Daoy (cell line): ENCODE data around the gene MBOAT2. TPM values are rescaled to one million over a fixed set of nuclear protein-coding genes. Genes with fewer than 3 reads are reported as not detected.

Experiments used
- DNase-seq: peaks from one replicate; pipeline ENCODE4 v3.0.0-alpha.2; 2015; ENCODE audit warnings: low read depth
- total RNA-seq: library from RNA; depleted of rRNA; stranded (reverse); fragments of >200 nt; shearing (Covaris generic); gene quantifications from 2 replicates; pipeline ENCODE4 v1.2.3, GENCODE V29; 2014

Gene MBOAT2
- total RNA-seq, 1 experiment from 2014 or later: 21.0 TPM

DNA sequence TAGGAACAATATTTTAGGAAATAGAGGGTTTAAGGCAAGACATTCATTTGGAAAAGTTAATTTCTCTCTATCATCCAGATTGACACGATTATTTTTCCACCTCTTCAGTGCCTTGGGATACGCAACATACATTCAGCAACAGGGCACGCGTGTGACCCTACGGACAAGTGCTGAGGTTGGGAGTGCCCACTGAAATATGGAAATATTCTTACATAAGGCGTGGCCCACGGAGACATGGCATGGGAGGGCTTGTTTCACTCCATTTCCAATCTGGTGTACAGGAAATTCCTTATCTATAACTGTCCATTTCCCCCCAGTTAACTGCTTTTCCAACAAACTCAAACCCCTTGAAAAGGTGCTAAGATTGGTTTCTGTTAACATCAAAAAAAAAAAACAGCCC is 145.2 kb downstream of the MBOAT2 start:
- no peak for DNase-seq

DNA sequence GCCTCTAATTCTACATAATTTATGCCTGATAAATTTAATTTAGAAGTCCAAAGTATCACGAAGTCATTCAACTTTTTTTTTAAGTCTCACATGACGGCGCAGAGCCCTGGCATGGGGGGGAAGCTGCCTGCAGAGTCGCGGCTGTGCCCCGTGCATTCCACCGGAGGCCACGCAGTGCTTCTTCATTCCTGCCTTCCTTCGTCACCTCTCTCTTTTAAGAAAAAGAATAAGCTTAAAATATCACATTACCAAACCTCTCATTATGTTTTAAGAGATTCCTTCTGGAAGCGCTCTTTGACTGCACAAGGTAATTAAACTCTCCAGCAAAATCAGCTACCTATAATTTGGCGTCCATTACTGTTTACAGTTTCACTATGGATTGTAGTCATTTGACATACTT is 145.8 kb downstream of the MBOAT2 start:
- DNase-seq: no peak

DNA sequence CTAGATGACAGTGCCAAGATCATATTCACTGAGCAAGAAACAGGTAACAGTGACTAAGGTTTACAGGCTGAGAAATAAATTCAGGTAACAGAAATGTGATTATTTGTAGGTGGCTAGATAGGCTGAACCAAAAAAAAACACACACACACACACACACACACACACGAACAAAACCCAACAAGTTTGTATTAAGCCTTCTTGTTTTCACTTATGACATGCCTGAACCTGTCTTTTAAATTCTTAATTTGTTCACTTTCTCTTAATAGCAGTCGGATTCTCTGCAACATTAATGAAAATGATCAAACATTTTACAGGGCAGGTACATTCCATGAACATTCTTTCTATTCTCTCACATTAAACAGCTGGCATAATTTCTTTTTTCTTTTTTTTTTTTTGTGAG is 147.3 kb downstream of the MBOAT2 start:
- no peak for DNase-seq

DNA sequence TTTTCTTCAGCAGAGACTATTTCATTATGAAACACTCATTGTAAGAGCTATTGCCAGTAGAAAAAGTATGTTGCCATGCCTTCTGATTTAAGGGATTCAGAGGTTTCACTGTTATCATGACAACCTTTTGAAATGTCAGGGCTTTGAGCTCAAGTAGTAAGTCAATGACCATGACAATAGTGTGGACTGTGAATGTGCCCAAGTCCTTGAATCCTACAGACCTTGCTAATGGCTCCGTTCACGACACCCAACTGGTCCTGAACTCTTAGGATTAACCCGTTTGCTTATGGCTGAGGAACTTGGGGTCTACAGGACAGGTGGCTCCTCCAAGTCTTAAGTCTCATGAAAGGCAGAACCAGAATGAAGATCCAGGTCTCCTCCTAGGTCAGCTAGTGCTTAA is 148.5 kb downstream of the MBOAT2 start:
- DNase-seq: no peak

DNA sequence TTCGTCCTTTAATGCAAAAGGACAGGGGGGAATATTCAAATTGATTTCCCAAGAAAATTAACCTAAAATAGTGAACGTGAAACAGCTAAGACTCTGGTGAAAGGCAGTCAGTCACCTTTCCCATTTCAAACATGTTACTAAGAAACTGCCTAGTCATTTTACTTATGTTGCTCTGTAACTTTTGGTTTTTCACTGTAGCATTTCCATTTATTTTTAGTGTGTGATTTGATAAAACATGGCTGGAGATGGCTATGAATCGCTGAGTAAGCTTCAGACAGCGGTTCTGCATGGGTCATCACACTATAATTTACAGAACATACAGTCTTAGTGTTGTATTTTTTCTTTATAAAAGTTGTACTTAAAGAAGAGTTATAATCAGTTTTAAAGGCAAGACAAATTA is 150.1 kb downstream of the MBOAT2 start:
- no peak for DNase-seq

DNA sequence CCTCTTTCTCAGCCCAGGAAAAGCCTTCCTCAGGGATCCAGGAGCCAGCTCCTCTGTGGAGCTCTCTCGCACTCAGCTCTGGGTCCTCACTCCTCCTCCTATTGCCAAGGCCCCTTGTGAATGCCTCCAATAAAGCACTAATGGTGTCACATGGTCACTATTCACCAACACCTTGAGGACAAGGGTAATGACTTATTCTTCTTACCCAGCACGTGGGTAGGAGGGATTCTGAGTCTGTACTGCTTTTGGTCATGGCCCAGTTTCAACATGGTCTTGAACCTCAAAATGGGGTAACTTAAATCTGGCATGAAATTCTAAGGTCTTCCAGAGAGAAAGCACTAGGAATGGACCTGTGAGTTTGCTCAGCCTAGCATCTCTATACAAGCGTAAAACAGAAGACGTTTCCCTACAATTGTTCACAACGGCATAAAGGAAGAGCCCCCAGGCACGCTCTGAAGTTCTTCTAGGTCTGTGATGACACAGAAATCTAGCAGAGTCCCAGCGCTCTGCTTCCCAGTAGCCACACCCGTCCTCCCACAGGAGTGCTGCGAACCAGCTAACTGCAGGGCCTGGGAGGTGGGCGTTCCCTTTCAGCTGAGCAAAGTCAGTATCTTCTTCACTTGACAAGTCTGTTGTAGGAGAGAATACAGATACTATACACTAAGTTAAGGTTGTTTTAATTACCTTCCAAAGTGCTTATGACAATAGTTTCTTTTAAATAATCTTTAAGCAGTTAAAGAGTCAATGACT is 151.5 kb downstream of the MBOAT2 start:
- DNase-seq: no peak

DNA sequence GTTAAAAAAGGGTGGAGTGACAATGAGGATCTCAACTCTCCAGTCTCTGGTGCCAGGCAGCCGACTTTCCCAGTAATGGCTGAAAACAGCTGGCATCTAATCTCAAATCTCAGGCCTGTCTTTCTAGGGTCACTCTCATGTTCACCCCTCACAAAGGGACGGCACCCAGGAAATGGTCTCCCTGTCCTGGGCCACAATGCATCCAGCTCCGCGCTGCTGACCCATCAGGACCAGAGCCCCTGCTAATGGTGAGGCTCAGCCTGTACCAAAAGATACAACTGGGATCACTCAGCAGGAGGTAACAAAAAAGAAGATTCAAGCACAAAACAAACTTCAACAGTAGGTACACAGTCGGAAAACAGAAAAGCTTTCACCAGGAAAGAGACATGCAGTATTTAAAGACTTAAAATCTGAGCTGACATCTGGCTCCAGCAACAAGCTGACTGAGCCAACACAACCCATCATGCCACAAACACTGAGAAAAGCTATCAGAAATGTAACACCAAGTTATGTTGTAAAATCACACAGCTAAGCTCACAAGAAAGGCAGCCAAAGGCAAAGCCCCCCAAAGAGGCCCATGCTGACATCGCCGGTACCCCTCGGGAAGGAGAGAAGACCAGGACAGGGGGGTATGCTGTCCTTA is 152.5 kb downstream of the MBOAT2 start:
- DNase-seq: no peak

DNA sequence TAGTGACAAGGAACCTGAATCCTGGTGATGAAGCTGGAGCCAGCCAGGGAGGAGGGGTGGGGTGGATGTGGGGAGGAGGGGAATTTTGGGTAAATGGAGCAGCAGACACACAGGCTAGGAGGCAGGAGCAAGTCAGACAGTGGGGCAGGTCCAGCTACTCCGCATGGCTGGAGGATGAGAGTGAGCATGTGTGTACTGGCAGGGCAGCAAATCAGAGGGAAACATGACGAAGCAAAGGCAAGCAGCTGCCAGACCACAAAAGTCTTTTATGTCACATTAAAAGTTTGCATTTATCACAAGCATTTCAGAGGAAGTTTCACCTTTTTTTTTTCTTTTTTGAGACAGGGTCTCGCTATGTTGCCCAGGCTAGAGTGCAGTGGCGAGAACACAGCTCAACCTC is 154.2 kb downstream of the MBOAT2 start:
- peak; percentile 28 for DNase-seq

DNA sequence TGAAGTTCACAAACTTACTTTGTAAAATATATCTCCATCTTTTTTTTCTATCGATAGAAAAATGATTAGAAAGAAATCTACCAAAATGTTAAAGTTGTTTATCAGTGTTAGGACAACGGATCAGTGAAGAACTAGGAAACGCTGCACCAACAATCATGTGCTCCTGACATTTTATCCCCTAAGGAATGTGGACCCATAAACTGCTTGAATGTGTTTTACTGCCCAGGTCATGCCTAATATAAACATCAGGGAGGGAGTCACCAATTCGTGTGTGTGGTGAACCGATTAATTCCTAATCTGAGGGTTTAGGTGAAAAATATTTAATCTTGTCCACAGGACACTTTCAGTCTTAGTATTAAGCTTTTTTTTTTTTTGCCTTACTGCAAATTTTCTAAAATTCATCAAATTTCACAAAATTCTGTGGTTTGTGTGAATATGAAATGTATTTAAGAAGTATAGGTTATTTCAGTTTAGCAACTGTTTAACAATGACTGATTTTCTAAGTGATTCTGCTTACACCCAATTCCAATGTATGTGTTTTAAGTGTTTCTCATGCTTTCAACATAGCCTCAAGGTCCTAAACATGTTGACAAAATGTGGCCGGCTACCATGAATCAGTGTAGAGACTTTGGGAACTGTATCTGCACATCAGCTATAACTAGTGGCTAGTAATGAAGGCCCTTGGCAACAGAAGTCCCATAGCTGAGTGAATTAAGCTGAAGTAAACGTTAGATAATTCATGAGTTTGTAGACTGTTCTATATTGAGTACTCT is 155.0 kb downstream of the MBOAT2 start:
- no peak for DNase-seq

DNA sequence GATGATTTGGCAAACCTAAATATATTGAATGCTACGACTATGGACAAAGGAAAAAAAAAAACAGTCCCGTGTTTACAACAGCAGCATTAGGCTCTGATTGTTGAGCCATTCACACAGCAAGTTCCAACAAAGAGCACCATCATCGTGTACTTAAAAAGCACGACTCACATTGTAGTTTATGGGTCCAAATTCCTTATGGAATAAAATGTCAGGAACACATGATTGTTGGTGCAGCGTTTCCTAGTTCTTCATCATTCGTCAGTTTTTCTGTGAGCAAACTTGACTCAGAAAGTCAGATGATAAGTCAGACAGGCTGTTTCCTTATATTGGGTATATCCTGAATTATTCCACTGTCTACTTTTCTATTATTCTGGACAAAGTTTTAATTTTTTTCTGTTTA is 156.1 kb downstream of the MBOAT2 start:
- DNase-seq: no peak

DNA sequence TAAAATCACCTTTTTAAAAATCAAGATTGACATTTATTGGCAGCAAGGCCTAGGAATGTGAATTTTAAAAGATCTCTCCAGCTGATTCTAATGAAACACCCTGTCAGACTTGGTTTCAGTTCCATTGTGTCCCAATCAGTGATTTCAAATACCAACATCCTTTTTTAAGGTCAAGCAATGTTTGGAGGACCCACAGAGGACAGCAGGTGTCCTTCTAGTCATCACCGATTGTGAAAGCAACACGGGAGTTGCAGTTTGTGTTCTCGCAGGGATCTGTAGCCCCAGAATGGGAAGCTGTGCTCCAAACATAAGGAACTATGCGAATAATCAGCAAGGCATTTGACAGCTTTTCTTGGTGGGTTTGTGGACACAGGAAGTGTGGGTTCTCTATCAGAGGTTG is 161.6 kb downstream of the MBOAT2 start:
- DNase-seq: no peak

DNA sequence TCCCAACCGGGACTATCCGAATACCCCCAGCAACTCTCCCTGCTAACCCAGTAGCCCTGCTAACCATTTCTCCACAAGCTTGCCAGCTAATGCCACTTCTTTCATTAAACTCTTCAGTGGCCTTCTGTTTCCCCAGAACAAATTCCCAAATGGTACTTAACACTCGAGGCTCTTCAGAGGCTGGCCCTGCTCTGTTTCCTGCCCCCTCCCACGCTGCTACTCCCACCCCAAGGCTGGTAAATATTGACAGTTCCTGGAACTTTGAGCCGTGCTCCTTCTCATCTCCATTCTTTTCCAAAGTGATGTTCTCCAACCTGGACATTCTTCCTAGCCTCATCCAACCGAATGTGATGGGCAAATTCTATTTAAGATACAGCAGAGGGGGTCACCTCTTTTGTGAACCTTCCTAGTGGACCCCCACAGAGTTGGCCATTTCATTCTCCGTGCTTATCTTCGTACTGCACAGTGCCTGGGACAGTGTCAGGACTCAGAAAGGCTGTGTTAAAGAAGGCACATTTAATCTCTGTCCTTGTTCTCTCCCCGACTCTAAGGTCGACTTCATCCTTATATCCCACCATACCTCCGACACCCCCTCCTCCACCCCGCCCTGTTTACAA is 162.9 kb downstream of the MBOAT2 start:
- DNase-seq: no peak

DNA sequence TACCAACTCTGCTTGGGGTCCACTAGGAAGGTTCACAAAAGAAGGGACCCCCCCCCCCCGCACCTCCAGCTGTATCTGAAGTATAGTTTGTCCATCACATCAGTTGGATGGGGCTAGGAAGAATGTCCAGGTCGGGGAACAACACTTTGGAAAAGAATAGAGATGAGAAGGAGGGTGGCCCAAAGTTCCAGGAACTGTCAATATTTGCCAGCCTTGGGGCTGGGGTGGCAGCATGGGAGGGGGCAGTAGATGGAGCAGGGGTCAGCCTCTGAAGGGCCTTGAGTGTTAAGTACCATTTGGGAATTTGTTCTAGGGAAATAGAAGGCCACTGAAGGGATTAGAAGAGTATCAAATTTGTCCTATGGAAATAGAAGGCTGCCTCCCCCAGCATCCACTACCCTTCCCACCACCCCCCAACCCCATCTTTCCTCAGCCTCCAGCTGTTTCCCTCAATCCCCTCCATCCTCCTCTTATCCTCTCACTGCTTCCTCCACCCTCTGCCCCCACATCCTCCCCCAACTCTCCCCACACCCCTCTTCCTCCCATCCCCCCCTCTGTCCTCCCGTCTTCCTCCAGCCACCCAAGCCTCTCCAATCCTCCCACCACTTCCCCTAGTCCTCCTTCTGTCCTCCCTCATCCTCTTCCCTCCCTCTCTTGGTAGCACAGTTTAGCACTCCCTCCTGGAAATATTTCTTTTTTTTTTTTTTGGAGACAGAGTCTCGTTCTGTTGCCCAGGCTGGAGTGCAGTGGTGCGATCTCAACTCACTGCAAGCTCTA is 164.1 kb downstream of the MBOAT2 start:
- DNase-seq: no peak

DNA sequence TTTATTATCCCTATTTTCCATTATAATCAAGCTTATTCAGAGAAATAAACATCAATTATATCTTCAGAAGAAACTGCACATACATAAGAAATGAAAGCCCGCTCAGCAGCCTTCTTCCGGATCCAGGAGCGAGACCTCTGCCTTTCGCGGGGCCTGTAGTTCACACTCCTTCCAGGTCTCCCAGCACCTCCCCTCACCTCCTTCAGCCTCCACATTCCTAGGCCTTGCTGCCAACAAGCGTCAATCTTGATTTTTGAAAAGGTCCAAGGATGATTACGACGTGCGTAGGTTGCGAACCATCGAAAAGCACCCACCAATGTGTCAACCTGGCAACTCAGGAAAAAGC is 165.7 kb downstream of the MBOAT2 start:
- no peak for DNase-seq

DNA sequence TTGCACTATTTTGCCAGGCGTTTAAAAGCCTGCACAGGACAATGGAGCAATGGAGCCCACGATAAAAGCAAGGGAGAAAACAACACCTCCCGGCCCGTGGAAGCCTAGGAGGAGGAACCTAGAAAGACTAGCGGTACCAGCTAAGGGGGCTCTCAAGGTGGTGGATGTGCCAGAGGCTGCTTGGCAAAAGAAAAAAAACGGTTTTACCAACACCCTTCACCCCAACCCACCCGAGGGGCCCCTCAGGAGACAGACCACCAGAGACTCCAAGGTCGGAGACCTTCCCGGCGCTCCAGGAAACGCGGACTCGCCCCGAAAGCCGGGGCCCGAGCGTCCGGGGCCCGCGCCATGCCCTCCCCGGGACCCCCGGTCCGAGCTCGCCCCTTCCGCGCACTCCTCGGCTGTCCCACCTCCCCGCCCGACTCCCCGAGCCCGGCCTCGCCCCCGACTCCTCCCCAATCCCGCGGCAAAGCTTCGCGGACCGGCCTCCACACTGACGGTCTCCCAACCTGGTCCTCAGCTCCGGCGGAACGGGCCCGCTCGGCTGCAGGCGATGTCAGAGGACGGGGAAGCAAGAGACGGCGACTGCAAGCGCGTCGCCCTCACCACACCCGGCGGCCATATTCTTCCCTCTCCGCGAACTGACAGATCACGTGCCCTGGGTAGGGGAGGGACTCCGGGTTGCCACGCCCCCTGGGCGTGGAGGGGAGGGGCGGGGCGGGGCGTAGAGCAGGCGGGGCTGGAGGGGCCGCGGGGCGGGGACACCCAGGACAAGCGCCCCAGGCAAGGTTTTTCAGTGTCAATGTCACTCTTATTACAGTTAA is 166.3 kb downstream of the MBOAT2 start, which contains the start of gene KIDINS220:
Gene KIDINS220, minus strand, starts transcription at position 643 of the 824 bp plus-strand sequence. CDS start 10,520 bp downstream, outside the sequence.
- peak; percentile 88 for DNase-seq

DNA sequence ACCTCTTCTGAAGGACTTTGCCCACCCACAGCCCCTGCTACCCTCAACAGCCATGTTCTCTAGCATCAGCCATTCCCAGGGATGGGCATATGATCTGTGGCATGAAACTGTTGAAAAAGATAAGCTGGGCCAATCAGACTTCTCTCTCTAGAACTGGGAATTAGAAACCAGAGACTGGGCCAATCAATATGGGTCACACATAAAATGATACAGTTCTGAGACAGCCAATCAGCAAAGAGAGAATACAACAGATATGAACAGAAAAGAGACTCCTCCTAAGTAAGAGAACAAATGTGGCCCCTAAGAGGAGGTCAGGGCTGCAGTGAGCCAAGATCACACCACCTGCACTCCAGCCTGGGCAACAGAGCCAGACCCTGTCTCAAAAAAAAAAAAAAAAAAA is 168.2 kb downstream of the MBOAT2 start:
- no peak for DNase-seq

DNA sequence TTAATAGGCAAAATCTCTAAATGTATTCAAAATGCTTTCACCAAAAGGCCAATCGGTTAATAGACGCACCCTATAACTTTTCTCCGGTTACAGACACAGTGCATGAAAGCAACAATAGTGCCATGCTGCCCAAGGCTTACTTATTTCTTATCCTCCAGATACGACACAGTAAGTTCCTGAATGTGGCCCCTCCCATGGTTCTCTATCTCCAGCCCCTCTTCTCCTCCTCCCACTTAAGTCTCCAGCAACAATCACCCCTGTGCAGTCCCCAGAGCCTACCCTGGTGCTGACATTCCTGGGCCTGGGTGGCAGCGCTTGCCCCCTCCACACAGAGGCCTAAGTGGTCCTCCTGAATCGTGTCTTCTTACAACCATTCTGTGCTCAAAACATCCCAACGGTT is 169.6 kb downstream of the MBOAT2 start:
- DNase-seq: no peak

DNA sequence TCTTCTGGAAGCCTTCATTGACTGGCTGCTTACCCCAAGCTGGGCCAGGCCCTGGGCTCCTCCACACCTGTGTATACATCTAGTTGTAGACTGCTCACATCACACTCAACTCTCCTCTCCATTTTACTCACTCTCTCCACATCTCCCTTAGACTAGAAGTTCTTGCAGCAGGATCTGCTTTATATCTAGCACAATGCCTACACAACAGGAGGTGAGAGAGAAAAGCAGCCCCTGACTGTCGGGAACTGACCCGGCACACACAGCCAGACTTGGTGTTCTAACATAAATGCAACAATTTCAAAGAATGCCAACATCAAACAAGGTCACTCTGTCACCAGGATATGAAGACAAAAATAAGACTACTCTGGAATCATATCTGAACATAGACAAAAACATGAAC is 172.0 kb downstream of the MBOAT2 start:
- DNase-seq: no peak

DNA sequence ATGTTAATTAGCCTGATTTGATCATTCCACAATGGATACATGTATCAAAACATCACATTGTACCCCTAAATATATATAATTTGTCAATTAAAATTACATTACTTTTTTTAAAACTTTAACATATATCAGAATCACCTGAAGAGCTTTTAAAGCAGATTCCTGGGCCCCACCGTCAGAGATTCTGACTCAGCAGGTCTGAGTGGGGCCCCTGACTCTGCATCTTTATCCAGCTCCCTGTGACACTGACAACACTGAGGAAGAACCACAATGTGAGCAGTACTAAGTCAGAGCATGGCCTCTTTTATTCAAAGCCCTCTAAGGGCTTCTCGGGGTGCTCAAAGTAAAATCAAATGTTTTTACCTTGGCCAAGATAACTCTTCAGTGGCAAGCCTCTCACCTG is 175.8 kb downstream of the MBOAT2 start:
- DNase-seq: no peak

DNA sequence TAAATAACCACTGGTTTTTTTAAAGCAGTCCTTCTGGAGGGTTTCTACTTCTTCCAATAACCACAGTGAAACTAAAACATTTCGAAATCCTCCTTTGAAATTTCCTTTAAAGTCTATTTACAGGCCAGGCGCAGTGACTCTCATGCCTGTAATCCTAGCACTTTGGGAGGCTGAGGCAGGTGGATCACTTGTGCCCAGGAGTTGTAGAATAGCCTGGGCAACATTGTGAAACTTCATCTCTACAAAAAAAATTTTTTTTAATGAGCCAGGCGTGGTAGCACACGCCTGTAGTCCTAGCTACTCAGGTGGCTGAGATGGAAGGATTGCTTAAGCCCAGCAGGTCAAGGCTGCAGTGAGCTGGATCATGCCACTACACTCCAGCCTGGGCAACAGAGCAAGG is 181.3 kb downstream of the MBOAT2 start:
- DNase-seq: no peak
